ENCODE results near the gene COL5A1. TPM values are rescaled to one million over a fixed set of nuclear protein-coding genes. Genes with fewer than 3 reads are reported as not detected.

The COL5A1 gene
- total RNA-seq, 1 experiment from 2014 or later: not detected

DNA sequence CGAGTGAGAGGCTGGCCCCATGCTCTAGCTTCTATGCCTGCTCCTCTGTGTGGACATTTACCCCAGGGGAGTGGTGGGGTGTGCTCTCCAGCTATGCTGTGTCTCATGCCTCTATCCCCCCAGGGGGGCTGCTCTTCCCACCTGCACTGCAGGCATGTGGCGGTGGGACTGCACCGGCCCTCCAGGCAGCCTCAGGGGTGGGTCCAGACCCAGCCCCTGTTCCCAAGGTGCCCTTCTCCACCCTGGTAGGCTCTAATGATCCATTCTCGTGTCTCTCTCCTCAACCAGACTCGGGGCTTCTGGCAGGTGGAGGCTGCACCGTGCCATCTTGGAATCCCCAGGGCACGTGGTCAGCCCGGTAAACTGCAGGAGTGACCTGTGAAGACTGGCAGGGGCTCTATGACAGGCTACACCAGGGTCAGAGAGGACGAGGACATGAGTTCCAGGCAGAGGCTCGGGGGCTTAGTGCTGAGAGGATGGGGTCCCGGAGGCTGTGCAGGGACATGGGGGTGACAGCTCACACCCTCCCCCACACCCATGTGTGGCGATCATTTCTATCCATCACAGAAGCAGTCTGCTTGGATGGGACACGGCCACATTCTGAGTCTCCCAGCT lies 22.7 kb upstream of the COL5A1 start:
- Mint-ChIP-seq H3K4me1 (ENCODE audit: insufficient read depth, unreplicated experiment) (no peaks in the 10 kb centered on the region), H3K27me3 (ENCODE audit: insufficient read depth, unreplicated experiment) (no peaks in the 10 kb centered on the region), H3K27ac (ENCODE audit: low read depth, unreplicated experiment) (no peak overlapping the region), H3K36me3 (ENCODE audit: insufficient read depth, unreplicated experiment) (no peaks in the 10 kb centered on the region), H3K4me3 (ENCODE audit: unreplicated experiment) (no peak overlapping the region), H3K9me3 (ENCODE audit: unreplicated experiment) (no peaks in the 10 kb centered on the region)
- DNase-seq (ENCODE audit: unreplicated experiment): no peak
- ChIA-PET POLR2A (no interaction called here), CTCF (interaction anchor here (0.5 to 0.8 kb wide), 2 partner anchors 33 to 42 kb away, joined by 3 read pairs; no protein-coding TSS in a partner anchor)
- no TSS peak for BruUV-seq (replicated peaks)
- TF ChIP-seq, protein P1, sequence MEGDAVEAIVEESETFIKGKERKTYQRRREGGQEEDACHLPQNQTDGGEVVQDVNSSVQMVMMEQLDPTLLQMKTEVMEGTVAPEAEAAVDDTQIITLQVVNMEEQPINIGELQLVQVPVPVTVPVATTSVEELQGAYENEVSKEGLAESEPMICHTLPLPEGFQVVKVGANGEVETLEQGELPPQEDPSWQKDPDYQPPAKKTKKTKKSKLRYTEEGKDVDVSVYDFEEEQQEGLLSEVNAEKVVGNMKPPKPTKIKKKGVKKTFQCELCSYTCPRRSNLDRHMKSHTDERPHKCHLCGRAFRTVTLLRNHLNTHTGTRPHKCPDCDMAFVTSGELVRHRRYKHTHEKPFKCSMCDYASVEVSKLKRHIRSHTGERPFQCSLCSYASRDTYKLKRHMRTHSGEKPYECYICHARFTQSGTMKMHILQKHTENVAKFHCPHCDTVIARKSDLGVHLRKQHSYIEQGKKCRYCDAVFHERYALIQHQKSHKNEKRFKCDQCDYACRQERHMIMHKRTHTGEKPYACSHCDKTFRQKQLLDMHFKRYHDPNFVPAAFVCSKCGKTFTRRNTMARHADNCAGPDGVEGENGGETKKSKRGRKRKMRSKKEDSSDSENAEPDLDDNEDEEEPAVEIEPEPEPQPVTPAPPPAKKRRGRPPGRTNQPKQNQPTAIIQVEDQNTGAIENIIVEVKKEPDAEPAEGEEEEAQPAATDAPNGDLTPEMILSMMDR (IDR thresholded peaks at IDR 0.05; ENCODE audit: unreplicated experiment): no peak
- intact Hi-C loops (cut with micrococcal nuclease): no loop called here

DNA sequence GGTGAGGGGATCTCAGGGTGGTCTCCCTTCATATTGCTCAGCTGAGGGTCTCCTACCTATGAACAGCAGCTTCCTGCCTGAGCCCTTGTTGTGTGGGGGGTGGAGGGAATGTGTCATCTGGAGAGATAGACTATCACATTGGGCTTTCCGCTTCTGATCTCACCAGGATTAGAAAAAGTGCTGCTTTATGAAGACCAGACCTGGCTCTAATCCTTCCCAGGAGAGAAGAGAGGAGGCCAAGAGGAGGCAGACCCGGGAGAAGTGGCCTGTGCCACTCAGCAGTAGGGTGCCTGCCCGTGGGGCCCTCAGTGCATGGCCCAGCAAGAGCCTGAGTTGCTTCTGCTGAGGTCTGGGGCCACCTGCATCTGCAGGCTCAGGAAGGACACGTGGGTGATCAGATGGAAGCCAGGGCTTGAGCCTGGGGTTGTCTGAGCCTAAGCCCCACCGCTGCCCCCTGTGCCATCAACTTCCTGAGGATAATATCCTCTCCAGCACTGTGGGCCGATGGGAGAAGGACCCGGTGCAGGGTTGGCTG lies 22.1 kb upstream of the COL5A1 start:
- Mint-ChIP-seq H3K27ac (ENCODE audit: low read depth, unreplicated experiment) (no peak overlapping the region), H3K27me3 (ENCODE audit: insufficient read depth, unreplicated experiment) (no peaks in the 10 kb centered on the region), H3K4me1 (ENCODE audit: insufficient read depth, unreplicated experiment) (peaks cover 2% of the 10 kb centered on the region), H3K4me3 (ENCODE audit: unreplicated experiment) (no peak overlapping the region), H3K9me3 (ENCODE audit: unreplicated experiment) (no peaks in the 10 kb centered on the region), H3K36me3 (ENCODE audit: insufficient read depth, unreplicated experiment) (no peaks in the 10 kb centered on the region)
- TF ChIP-seq, protein P1 (IDR thresholded peaks at IDR 0.05; ENCODE audit: unreplicated experiment): no peak
- BruUV-seq (replicated peaks): no TSS peak
- DNase-seq (ENCODE audit: unreplicated experiment): no peak
- ChIA-PET POLR2A (no interaction called here), CTCF (interaction anchor here (0.5 kb wide), 1 partner anchor 32 kb away, joined by 3 read pairs; no protein-coding TSS in a partner anchor)
- intact Hi-C loops (cut with micrococcal nuclease): no loop called here

DNA sequence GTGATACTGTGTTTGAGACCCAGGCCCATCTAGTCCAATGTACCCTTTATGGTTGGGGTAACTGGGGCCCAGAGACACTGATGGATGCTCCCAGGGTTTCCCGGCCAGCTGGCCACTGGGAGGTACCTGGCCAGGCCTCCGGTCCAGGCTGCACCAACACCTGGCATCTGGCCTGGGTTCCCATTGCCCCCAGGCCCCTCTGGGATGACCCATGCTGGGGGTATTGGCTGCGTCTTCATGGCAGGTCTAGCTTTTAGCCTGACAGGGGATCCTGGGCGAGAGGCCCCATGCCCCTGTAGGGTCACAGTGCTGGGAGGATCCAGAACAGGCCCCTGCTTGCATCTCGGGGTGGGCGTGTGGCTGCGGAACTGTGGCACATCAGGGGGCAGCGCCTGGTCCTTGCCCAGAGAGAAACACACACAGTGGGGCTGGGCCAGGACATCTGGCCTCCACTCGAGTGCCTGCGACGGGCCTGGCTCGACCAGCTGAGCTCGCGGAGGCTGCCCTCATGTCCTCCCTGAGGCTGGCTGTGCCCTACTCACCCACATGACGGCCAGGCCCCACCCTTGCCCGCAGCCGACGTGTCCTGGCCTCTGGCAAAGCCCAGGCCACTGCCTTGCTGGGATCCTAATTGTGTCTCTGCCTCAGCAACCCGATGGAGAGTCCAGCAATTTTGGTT lies 21.5 kb upstream of the COL5A1 start:
- Mint-ChIP-seq H3K9me3 (ENCODE audit: unreplicated experiment) (no peaks in the 10 kb centered on the region), H3K27me3 (ENCODE audit: insufficient read depth, unreplicated experiment) (no peaks in the 10 kb centered on the region), H3K4me1 (ENCODE audit: insufficient read depth, unreplicated experiment) (peaks cover 8% of the 10 kb centered on the region), H3K36me3 (ENCODE audit: insufficient read depth, unreplicated experiment) (no peaks in the 10 kb centered on the region), H3K27ac (ENCODE audit: low read depth, unreplicated experiment) (no peak overlapping the region), H3K4me3 (ENCODE audit: unreplicated experiment) (no peak overlapping the region)
- TF ChIP-seq, protein P1 (IDR thresholded peaks at IDR 0.05; ENCODE audit: unreplicated experiment): no peak
- intact Hi-C loops (cut with micrococcal nuclease): no loop called here
- ChIA-PET CTCF (no interaction called here), POLR2A (no interaction called here)
- DNase-seq (ENCODE audit: unreplicated experiment): no peak
- BruUV-seq (replicated peaks): no TSS peak

DNA sequence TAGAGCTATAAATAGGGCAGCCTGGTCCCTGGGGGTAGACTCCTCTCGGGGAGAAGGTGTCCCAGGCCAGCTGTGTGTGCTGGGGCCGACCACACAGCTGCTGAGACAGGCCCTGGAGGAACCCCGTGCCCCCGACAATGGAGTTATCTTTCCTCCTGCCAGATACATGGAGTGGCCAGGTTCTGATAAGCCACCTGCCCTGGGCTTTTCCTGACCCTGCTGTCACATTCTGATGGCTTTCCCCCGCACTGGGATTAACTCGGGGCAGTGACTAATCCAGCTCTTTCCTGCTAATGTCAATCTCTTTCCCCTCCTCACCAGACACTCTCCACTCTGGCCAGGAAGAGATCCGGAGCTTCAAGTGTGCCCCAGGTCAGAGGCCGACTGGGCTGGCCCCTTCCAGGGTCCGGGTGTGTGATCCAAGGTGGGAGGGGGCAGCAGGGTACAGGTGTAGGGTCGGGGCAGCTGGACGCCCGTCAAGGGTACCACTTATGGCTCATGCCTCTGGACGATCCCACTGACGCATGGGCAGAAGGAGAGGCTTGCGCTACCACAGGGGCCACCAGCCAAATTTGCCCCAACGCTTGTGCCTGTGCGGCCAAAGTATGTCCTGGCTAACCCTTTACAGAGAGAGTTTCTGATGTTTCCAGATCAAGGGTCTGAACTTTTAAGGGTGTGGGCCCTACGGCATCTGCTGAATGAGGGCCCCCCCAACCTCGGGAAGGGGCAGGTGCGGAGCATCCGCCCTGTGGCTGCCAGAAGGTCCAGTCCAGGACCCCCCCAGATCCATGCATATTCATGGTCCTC lies 20.6 kb upstream of the COL5A1 start:
- no peaks in the 10 kb centered on the region for H3K36me3 Mint-ChIP-seq (ENCODE audit: insufficient read depth, unreplicated experiment)
- TF ChIP-seq, protein P1 (IDR thresholded peaks at IDR 0.05; ENCODE audit: unreplicated experiment): no peak
- no TSS peak for BruUV-seq (replicated peaks)
- CTCF ChIA-PET: no interaction called here
- no peaks in the 10 kb centered on the region for H3K27me3 Mint-ChIP-seq (ENCODE audit: insufficient read depth, unreplicated experiment)
- H3K27ac Mint-ChIP-seq (ENCODE audit: low read depth, unreplicated experiment): no peak overlapping the region
- H3K9me3 Mint-ChIP-seq (ENCODE audit: unreplicated experiment): no peaks in the 10 kb centered on the region
- DNase-seq (ENCODE audit: unreplicated experiment): no peak
- H3K4me3 Mint-ChIP-seq (ENCODE audit: unreplicated experiment): no peak overlapping the region
- H3K4me1 Mint-ChIP-seq (ENCODE audit: insufficient read depth, unreplicated experiment): peaks cover 17% of the 10 kb centered on the region
- POLR2A ChIA-PET: no interaction called here
- intact Hi-C loops (cut with micrococcal nuclease): no loop called here

Data from MCF 10A (cell line).